ENCODE results near the gene RFX3.

Gene RFX3

GRCh38 chr9:3507395-3508077, 18.3 kb downstream of the RFX3 start:
- no peaks in the 10 kb centered on the region for H3K36me3 ChIP-seq (replicated peaks)
- no peak overlapping the region for H3K4me3 ChIP-seq

DNA sequence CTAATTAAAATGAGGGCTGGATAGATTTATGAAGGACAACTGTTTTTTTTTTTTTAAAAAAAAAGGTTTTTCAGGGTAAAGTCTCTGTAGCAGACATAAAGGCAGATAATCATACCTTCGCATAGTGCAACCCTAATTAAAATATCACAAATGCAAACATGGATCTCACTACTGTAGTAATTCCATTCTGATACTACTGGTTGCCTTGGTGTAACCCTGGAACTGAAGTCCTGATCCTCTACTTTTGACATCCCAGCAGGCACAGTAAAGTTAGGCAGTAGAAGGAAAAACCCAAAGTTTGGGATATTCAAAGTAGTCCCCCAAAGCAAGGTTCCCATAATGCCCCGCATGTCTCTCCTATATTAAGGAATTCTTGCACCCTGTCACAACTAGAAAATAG, 19.6 kb downstream of the RFX3 start:
- no peak for DNase-seq (ENCODE audit: low spot score in 2 of 2)
- in situ Hi-C loops (cut with MboI; ENCODE audit: low sequenced_read_pairs) = no loop called here
- Histone ChIP-seq H3K9me3 (no peaks in the 10 kb centered on the region), H3K4me3 (no peak overlapping the region), H3K4me1 (peaks cover 27% of the 10 kb centered on the region), H3K27me3 (ENCODE audit: low read depth) (no peaks in the 10 kb centered on the region), H3K36me3 (replicated peaks) (no peaks in the 10 kb centered on the region)

More at GRCh38 chr9:3507395-3508077, 18.3 kb downstream of the RFX3 start:
- in situ Hi-C loops (cut with MboI; ENCODE audit: low sequenced_read_pairs) = no loop called here
- Histone ChIP-seq H3K4me1 (peaks cover 32% of the 10 kb centered on the region), H3K27me3 (ENCODE audit: low read depth) (no peaks in the 10 kb centered on the region), H3K9me3 (no peaks in the 10 kb centered on the region)
- DNase-seq (ENCODE audit: low spot score in 2 of 2) = no peak

DNA sequence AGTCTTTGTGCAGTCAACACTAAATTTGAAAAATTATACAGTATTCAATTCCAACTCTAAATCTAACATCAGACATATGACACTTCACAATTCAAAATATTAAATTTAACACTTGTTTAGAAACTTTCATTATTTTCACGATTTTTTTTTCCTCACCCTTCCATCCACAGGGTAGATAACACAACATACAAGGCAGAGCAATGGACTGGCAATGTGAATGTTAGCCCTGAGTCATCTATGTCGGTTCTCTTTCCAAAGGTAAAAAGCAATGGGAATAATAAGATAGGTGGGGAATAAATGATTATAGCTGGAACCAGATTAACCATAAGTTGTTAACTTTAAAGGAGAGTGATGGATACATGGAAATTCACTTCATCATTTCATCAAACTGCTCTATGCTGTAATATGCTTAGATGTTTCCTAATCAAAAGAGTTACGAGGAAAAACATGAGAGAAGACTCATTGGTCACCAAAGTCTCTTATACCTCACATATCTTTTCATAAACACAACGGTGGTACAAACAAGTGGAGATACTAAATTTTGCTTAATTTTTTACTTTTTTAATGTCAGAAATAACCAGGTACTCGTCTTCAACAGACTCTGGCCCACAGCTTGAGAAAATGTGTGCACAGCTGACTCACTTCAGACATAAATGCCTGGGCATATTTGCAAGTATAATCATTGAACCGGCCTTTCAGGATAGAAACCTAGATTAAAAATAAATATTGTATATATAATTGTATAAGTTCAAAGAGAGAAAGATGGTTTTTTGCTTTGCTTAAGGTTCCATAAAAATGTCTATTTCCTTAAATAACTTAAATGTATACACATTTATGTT, 23.0 kb downstream of the RFX3 start:
- H3K27me3 ChIP-seq (ENCODE audit: low read depth) = no peaks in the 10 kb centered on the region
- H3K4me1 ChIP-seq = peaks cover 28% of the 10 kb centered on the region
- H3K4me3 ChIP-seq = no peak overlapping the region
- no peak for DNase-seq (ENCODE audit: low spot score in 2 of 2)
- H3K36me3 ChIP-seq (replicated peaks) = no peaks in the 10 kb centered on the region
- no peaks in the 10 kb centered on the region for H3K9me3 ChIP-seq
- in situ Hi-C loops (cut with MboI; ENCODE audit: low sequenced_read_pairs) = no loop called here

DNA sequence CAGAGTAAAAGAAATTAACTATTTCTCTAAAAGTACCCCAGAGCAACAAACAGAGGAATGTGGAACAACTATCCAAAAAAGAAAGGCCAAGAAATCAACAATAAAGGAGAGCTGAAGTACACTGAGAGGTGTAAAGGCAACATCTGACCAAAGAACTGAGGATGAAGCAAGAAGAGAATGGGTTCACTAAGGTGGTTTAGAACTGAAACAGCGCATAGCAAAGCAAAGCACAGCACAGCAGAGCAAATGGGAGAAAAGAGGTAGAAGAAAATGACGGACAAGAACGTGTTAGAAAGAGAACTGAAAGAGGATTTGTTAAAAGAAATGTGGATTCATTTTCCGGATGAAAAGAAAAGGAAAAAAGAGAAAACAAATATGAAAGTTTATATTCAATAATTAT, 25.8 kb downstream of the RFX3 start:
- Histone ChIP-seq H3K9me3 (no peaks in the 10 kb centered on the region), H3K36me3 (replicated peaks) (no peaks in the 10 kb centered on the region), H3K27me3 (ENCODE audit: low read depth) (no peaks in the 10 kb centered on the region), H3K4me3 (no peak overlapping the region), H3K4me1 (peaks cover 39% of the 10 kb centered on the region)
- in situ Hi-C loops (cut with MboI; ENCODE audit: low sequenced_read_pairs) = no loop called here
- no peak for DNase-seq (ENCODE audit: low spot score in 2 of 2)

GRCh38 chr9:3498691-3499090, 27.1 kb downstream of the RFX3 start:
- no peak overlapping the region for H3K4me3 ChIP-seq
- H3K9me3 ChIP-seq = no peaks in the 10 kb centered on the region
- peaks cover 39% of the 10 kb centered on the region for H3K4me1 ChIP-seq
- peak; percentile 49 to 90 for DNase-seq (ENCODE audit: low spot score in 2 of 2)
- in situ Hi-C loops (cut with MboI; ENCODE audit: low sequenced_read_pairs) = no loop called here
- no peaks in the 10 kb centered on the region for H3K36me3 ChIP-seq (replicated peaks)
- H3K27me3 ChIP-seq (ENCODE audit: low read depth) = no peaks in the 10 kb centered on the region

DNA sequence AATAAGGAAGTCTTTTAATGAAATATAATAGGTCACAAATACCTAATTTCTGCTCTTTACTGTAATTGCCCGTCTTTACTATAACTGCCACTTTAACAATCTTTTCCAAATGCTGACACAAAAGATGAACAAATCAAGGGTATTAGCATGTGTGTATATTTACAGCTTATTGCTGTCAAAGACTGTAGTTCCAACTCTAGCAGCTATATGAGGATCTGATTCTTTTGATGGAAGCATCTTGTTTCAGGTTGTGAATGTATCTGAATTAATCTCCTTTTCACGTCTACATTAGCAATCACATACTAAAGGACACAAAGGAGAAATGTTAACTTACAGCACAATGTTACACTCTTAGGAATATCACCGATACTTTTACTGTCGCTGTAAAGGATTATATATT, 27.9 kb downstream of the RFX3 start:
- Histone ChIP-seq H3K36me3 (replicated peaks) (no peaks in the 10 kb centered on the region), H3K27me3 (ENCODE audit: low read depth) (no peaks in the 10 kb centered on the region), H3K9me3 (no peaks in the 10 kb centered on the region), H3K4me3 (no peak overlapping the region), H3K4me1 (peaks cover 39% of the 10 kb centered on the region)
- DNase-seq (ENCODE audit: low spot score in 2 of 2) = peak in 1 of 2 experiments; percentile 82
- in situ Hi-C loops (cut with MboI; ENCODE audit: low sequenced_read_pairs) = no loop called here

DNA sequence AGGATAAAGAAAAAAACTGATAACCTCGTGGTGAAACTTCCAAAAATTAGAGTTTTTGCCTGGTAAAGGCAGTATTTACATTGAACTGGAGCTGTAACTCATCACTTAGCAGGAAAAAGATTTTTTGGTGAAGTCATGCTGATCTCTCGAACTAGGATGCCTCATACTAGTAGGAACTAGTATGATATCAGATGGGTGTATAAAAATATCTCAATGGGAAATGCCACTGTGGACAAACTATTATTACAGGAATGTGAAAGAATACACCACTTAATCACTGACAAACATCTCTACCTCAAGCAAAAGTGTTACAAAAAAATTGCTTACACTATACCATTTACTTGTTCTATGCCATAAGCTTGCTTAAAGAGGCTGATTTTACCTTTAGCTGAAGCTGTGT, 28.4 kb downstream of the RFX3 start:
- H3K4me3 ChIP-seq = no peak overlapping the region
- no peaks in the 10 kb centered on the region for H3K36me3 ChIP-seq (replicated peaks)
- in situ Hi-C loops (cut with MboI; ENCODE audit: low sequenced_read_pairs) = no loop called here
- peaks cover 39% of the 10 kb centered on the region for H3K4me1 ChIP-seq
- no peaks in the 10 kb centered on the region for H3K9me3 ChIP-seq
- H3K27me3 ChIP-seq (ENCODE audit: low read depth) = no peaks in the 10 kb centered on the region
- no peak for DNase-seq (ENCODE audit: low spot score in 2 of 2)

- H3K9me3 ChIP-seq = no peaks in the 10 kb centered on the region
- in situ Hi-C loops (cut with MboI; ENCODE audit: low sequenced_read_pairs) = no loop called here
- peaks cover 39% of the 10 kb centered on the region for H3K4me1 ChIP-seq
- DNase-seq (ENCODE audit: low spot score in 2 of 2) = no peak
- H3K36me3 ChIP-seq (replicated peaks) = no peaks in the 10 kb centered on the region
- no peaks in the 10 kb centered on the region for H3K27me3 ChIP-seq (ENCODE audit: low read depth)
- H3K4me3 ChIP-seq = no peak overlapping the region
Observed at GRCh38 chr9:3495855-3496254, 29.9 kb downstream of the RFX3 start.

DNA sequence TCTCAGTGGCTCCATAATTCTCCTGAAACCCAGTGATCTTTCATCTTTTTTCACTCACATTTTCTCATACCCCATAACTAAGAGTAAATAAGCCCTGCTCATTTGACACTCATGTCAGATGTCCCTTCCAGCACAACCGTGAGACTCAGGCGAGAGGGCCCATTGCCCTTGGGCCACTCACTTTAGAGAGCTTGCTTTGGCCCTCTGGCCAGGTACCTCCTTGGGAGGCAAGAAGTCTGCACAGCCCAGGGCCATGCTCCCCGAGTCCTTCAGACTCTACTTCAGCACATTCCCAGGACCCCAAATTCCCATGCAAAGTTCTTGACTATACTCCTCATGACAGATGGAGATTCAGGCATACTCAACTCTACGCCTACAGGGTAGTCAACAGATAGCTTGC, 33.6 kb downstream of the RFX3 start:
- Histone ChIP-seq H3K36me3 (replicated peaks) (no peaks in the 10 kb centered on the region), H3K4me1 (peaks cover 12% of the 10 kb centered on the region), H3K9me3 (no peaks in the 10 kb centered on the region), H3K4me3 (no peak overlapping the region), H3K27me3 (ENCODE audit: low read depth) (no peaks in the 10 kb centered on the region)
- in situ Hi-C loops (cut with MboI; ENCODE audit: low sequenced_read_pairs) = no loop called here
- DNase-seq (ENCODE audit: low spot score in 2 of 2) = no peak

- in situ Hi-C loops (cut with MboI; ENCODE audit: low sequenced_read_pairs) = no loop called here
- Histone ChIP-seq H3K9me3 (no peaks in the 10 kb centered on the region), H3K36me3 (replicated peaks) (no peaks in the 10 kb centered on the region), H3K27me3 (ENCODE audit: low read depth) (no peaks in the 10 kb centered on the region), H3K4me3 (no peak overlapping the region), H3K4me1 (peaks cover 5% of the 10 kb centered on the region; the same call in 1 of the 2 replicates)
- DNase-seq (ENCODE audit: low spot score in 2 of 2) = no peak
Observed at GRCh38 chr9:3491450-3491849, 34.4 kb downstream of the RFX3 start.

GRCh38 chr9:3490957-3491356, 34.8 kb downstream of the RFX3 start:
- no peak overlapping the region for H3K4me3 ChIP-seq
- in situ Hi-C loops (cut with MboI; ENCODE audit: low sequenced_read_pairs) = no loop called here
- H3K9me3 ChIP-seq = no peaks in the 10 kb centered on the region
- no peaks in the 10 kb centered on the region for H3K27me3 ChIP-seq (ENCODE audit: low read depth)
- H3K36me3 ChIP-seq (replicated peaks) = no peaks in the 10 kb centered on the region
- peaks cover 3% of the 10 kb centered on the region; the same call in 1 of the 2 replicates for H3K4me1 ChIP-seq
- no peak for DNase-seq (ENCODE audit: low spot score in 2 of 2)

- in situ Hi-C loops (cut with MboI; ENCODE audit: low sequenced_read_pairs) = no loop called here
- Histone ChIP-seq H3K36me3 (replicated peaks) (no peaks in the 10 kb centered on the region), H3K9me3 (no peaks in the 10 kb centered on the region)
Observed at GRCh38 chr9:3482578-3482977, 43.2 kb downstream of the RFX3 start.

GRCh38 chr9:3480353-3480655, 45.5 kb downstream of the RFX3 start:
- no peaks in the 10 kb centered on the region for H3K36me3 ChIP-seq (replicated peaks)
- no peak overlapping the region for H3K4me3 ChIP-seq
- in situ Hi-C loops (cut with MboI; ENCODE audit: low sequenced_read_pairs) = no loop called here

More at GRCh38 chr9:3482578-3482977, 43.2 kb downstream of the RFX3 start:
- Histone ChIP-seq H3K27me3 (ENCODE audit: low read depth) (no peaks in the 10 kb centered on the region), H3K4me1 (peaks cover 30% of the 10 kb centered on the region), H3K4me3 (no peak overlapping the region)
- DNase-seq (ENCODE audit: low spot score in 2 of 2) = no peak

DNA sequence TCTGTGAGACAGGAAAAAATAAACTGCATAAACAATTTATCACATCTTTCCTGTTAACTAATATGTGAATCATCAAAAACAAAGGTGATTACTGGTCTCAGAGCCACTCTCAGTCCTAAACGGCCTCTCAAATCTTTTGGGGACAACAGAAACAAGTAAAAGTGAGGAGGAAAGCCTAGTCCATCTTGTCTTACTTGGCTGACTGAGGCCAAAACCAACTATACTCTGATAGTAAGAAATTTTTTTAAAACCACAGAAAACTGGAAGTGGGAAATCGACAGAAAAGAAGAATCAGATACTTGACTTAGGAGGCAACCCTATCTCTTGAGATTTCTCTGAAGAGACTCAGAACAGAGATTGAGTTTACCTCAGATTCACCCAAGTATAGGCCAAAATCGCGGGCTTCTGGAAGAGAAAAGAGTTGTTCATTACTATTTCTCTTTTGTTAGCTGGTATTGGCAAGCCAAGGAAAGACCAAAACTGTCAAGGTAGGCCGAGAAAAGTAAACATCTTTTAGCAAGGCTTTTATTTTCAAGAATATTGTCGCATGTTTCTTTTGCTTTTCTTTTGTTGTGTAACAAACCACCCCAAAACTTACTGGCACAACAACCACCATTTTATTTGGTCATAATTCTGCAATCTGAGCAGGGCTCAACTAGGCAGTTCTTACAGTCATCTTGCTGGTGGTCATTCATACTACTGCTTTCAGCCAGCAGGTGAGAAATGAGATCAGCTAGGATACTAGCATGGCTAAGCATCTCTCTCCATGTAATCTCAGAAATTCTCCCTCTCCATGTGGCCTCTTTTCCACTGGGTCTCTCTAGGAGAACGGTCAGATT, 46.1 kb downstream of the RFX3 start:
- Histone ChIP-seq H3K4me3 (no peak overlapping the region), H3K9me3 (no peaks in the 10 kb centered on the region), H3K4me1 (peaks cover 33% of the 10 kb centered on the region), H3K36me3 (replicated peaks) (no peaks in the 10 kb centered on the region), H3K27me3 (ENCODE audit: low read depth) (no peaks in the 10 kb centered on the region)
- in situ Hi-C loops (cut with MboI; ENCODE audit: low sequenced_read_pairs) = no loop called here
- DNase-seq (ENCODE audit: low spot score in 2 of 2) = no peak

More at GRCh38 chr9:3480353-3480655, 45.5 kb downstream of the RFX3 start:
- Histone ChIP-seq H3K27me3 (ENCODE audit: low read depth) (no peaks in the 10 kb centered on the region), H3K4me1 (peaks cover 33% of the 10 kb centered on the region), H3K9me3 (no peaks in the 10 kb centered on the region)
- peak; percentile 65 to 86 for DNase-seq (ENCODE audit: low spot score in 2 of 2)
